B cell (primary cell): ENCODE results near the gene PTPN22.

Experiments
- CTCF ChIP-seq: fragments of 200-600 bp; IDR thresholded peaks from one replicate; pipeline ENCODE4 v1.8.0; 2022; ENCODE audit warnings: antibody characterized with exemption, mild to moderate bottlenecking
- EZH2 ChIP-seq: IDR thresholded peaks from 2 replicates; pipeline ENCODE4 v1.6.1; 2012; ENCODE audit warnings: borderline replicate concordance, low read depth, mild to moderate bottlenecking, moderate library complexity, low read length; ENCODE audit not compliant: insufficient read depth, poor library complexity, severe bottlenecking

GRCh38 chr1:113777561-113777960 is 94.0 kb downstream of the PTPN22 start:
- no peak for TF ChIP-seq CTCF
- no peak for TF ChIP-seq EZH2
